NOMO-1 (cell line): ENCODE results near the gene GNAL.

Experiments
- DNase-seq, 2 experiments: peaks; one replicate each; lab custom pipeline; 2025; ENCODE audit not compliant: unreplicated experiment in 2 of 2; lab: John Stamatoyannopoulos, UW

The GNAL gene

DNA sequence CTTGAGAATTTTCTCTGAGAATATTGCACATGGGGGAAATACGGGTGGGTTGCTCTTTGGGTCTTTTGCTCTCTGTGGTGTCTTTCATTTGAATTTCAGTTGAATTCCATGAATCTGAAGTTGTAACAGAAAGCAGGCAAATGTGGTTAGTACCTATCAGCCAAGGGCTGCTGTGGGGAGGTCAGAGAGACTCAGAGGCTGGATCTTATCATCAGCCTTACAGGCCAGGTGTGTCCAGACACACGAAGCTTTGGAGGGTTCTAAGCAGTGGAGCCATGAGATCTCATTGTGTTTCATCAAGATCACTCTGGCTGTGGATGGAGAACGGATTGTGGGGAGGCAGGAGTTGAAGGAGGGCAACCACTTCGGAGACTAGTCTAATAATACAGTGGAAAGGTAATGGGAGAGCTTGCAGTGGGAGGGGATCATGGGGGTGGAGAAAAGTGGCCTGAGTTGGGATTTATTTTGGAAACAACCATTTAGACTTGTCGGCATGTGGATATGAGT, 68.1 kb downstream of the GNAL start:
- no peak for DNase-seq

DNA sequence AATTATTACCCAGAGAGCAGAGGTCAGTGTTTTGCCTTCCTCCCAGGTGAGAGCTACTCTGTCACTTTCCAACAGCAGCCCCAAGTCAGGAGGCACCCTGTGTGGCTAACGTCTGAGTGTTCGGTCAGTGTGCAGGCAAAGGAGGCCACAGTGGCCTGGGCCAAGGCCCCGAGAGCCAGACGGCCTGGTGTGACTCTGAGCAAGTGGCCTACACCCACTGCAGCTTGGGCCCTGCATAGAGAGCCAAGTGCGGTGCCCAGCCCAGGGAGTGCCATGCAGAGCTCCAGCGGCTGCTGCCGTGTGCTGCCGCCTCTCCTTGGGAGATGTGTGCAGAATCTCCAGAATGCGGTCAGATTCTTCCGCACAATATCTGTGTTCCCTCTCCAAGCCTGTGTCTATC, 70.4 kb downstream of the GNAL start:
- no peak for DNase-seq

DNA sequence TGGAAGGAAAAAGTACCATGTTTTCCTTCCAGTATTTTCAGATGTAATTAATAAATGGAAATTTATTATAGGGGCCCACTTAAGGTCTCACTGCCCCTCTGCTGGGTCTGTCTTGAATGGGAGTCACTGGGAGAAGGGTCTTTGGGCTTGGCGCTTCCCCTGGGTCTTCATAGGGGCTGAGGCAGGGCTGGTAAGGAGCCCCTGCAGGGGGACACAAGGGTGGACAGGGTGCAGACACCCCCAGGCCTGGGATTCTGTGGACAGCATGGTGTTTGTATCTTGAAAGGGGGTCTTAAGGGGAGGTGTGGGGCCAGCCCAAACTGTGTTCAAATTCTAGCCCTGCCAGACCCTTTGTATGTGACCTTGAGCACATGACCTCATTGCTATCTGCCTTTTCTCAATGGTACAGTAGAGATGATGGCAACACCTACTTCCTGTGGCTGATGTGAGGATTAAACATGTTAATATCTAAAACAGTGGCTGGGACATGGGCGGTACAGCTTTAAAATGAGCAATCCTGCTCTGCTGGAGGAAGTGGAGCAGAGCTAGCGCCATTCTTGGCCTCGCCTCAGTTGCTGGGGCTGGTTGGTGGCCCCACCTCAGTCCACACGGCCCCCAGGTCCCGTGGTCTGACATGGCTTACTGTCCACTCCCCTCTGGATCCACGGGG, 71.6 kb downstream of the GNAL start:
- DNase-seq, result no peak

DNA sequence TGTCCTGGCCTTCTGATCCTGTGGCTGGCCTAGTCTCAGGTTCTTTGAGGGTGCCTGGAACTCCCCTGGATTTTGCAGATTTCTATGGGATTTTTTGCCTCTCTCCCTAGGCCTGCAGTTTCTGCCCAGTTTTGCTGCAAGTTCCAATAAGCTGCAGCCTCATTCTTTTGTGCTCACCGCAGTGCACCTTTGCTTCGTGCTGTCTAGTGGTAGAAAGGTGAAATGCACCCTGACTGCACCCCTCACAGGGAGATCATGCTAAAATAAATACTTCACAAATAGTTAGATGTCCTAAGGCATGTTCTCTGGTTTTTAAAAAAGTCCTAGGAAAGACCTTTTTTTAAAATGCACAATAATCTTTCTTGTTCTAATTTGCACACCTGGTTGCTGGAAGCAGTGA, 72.5 kb downstream of the GNAL start:
- DNase-seq, result no peak

DNA sequence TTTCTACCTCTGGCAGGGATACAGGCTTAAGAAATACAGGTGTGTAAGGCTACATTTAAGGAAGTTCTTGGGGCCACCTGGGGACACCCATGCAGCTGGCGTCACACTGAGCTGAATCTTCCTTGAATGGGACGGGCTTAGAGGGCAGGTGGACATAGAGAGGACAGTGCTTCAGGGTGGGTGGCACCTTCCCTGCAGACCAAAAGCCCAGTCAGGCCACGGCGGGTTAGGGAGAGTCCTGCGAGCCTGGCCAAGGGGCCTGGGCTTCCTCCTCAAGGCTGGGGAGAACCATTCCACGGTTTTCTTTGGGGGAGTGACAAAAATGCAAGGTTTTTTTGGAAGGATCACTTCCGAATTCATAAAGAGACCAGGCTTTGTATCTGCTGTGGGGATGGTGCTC, 73.4 kb downstream of the GNAL start:
- no peak for DNase-seq

DNA sequence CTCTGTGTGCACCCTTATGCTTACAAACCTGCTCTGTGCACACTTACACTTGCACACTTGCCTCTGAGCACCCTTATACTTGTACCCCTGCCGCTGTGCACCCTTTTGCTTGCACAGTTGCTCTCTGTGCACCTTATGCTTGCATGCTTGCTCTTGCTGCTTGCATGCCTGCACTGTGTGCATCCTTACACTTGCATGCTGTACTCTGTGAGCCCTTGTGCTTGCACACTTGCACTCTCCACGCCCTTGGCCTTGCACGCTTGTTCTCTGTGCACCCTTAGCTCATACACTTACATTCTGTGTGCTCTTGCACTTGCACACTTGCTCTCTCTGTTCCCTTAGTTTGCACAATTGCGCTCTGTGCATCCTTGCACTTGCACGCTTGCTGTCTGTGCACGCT, 78.3 kb downstream of the GNAL start:
- no peak for DNase-seq

DNA sequence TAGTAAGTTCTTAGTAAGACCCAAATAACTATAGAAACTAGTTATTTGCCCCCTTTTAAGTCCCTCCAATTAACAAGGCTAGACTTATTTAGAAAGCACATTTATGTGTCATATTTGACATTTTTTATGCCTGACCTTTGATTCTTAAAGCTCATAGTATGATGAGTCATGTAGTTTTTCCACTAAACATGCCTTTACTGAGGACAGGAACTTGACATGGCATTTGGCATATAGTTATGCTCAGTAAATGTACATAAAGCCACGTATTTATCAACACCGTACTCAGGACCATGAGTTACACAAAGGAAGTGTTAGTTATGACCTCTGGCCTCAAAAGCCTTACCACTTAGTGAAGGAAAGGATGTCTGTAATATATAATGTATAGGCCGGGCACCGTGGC, 78.9 kb downstream of the GNAL start:
- no peak for DNase-seq

DNA sequence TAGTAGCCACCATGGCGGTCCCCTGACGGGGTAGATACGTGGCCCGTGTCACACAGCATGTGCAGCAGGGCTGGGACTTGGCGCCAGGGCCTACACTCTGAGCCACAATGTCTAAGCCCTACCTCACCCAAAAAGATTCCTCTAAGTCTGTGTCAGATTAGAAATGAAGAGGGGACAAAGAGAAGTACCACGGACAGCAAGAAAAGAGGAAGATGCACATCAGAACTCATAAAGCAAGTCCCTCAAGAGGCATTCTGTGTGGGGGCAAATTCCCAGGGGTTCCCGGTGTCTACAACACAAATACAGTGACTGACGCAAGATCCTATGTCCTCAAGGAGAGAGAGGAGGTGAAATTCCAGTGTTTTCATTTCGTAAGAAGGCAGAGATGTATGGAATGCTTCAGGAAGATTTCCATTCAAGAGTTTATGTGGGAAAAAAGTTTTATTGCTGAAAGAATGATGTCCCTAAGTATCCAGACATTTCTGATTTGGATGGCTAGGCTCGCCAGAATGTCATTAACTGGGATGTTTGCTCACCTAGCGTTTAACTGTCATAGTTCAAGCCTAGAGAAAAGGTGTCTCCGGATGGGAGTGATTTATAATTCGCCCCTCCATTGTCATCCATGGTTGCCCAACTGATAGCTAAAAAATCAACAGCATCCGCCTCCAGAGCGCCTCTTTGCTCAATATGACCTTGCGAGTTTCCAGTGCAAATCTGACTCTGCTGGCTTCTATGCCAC, 86.5 kb downstream of the GNAL start:
- no peak for DNase-seq

DNA sequence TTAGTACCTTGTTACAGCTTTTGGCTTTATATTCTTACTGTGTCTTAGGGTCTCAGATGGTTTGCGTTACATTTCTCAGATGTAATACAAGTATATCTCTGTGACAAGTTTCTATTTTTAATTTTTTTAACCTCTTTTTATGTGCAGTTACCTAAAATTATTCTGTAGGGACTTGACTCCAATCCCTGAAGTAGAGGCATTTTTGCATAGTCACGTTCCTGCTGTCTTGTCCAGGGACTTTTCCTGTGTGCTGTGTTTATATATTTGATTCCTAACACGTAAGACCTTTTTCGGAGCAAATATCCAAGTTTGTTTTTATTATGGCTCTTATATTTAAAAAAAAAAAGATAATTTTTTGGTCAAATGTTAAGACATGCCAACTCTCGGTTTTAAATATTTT, 91.0 kb downstream of the GNAL start:
- no peak for DNase-seq

DNA sequence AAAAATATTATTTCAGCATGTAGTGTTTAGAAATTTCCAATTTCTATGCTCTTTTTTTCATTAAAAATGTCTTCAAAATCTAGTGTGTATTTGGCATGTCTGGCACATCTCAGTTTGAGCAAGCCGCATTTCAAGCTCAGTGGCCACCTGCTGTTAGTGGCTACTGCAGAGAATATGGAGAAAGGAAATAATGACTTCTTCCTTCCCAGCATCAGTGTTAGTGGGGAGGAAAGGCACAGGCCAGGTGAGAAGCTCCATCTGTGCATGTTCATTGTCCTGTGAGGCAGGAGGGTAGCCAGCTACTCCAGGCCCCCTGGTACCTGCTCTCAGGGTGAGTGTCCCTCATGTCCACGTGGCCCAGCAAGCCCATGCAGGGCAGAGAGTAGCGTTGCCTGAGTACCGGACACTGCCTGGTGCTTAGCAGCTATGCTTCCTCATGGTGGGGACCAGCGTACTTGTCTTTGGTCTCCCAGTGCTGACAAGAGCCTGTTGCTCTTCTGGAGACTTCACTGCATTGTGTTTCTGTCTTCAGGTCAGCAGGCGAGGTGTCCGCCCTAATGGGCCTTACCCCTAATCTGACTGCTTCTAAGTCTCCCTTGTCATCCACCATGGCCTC, 94.8 kb downstream of the GNAL start:
- no peak for DNase-seq

DNA sequence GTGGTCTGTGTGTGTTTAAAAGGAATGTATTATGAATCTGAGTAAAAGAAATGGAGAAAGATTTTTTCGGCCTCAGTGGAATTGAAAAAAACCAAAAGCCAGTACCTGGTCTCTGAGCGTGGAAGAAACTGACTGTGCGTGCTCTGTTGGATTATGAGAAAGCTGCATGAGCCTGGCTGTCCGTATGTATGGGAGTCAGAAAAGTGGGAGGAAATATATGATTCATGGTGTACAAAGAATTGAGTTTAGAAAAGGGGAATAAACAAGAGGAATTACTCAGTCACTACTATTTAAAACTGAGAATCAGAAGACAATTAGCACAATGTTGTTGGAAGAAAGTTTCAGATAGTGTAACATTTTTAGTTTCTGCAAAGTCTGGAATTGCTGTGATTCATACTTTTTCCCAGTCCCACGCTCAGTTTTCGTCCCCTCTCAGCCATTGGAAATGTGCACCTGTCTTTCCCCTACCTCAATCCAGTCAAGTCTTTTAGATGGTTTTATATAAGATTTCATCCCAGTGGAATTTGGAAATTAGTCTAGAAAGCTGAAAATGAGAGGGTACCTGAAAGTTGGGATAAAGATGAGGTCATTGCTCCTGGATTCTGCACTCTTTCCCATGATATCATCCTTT, 95.7 kb downstream of the GNAL start:
- no peak for DNase-seq

DNA sequence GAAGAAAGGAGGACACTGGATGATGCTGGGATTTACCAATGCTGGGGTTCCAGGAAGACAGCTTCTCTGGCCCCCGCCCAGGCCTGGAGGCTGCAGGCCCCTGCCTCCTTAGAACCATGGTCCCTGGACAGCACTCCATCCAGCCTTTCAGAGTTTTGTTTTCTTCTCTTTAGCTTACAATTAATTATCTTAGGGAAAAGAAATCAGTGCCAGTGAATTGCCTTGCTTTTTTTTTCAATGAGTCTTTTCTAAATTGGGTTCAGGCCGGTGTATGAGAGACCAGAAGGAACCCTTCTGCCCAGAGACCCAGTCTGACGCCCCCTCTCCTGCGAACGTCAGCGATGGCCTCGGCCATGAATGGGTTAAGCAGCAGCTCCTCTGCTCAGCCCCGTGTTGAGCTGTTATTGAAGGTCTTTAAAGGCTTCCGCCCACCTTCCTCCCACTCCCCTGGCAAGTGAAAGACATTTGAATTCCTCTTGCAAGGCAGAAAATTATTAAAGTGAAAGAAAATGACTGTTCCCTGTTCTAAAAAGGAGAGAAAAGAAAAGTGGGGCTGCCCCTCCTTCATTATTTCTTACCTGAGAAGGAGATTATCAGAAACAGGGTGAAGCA, 96.5 kb downstream of the GNAL start:
- no peak for DNase-seq

DNA sequence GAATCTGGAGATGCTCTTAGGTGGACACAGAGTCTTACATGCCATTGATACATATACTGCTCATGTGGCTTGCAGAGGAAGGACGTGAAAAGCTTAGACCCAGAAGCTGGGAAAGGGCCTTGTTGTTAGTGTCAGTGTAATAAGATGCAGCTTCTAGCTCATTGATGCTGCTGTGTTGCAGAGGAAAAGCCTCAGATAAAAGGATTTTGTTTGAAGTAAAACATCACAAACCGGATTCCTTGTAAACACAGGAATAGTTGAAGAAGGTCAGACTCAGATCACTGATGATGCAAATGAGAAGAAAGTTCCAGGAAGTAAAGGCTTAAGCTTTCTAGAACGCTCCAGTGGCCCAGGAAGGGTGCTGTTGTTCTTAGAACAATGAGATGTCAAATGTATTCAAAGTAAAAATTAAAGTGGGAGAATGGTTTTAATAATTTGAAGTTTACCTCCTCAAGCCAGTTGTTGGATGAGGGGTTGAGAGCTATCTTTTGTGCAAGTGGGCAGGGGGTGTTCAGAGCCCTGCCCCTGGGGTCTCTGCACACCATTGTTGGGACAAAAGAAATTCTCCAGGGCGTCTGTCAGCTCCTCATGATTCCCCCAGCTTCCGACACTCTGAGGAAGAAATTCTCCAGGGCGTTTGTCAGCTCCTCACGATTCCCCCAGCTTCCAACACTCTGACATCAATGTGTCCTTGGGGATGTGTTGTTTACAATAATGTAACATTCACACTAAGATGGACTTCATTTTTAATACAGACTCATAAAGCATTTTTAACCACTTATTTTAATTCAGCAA, 100.8 kb downstream of the GNAL start:
- DNase-seq, result no peak

DNA sequence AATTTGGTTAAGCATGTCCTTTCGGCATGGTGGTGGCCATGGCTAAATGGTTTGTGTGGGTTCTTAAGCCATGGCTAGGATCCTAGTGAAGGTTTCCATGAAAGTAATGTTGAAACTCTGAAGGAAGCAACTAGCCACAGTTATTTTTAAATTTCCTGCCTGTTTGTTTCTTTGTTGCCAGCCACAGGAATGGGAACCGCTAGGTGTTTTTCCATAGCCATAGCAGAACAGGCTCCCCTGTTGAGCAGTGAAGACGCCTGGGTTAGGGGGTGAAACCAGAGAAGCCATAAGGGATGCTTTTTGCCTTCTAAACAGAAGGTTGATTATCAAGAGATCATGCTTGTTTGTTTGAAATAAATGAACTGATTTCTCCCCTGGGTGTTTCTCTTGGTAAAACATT, 102.1 kb downstream of the GNAL start:
- DNase-seq, result no peak

DNA sequence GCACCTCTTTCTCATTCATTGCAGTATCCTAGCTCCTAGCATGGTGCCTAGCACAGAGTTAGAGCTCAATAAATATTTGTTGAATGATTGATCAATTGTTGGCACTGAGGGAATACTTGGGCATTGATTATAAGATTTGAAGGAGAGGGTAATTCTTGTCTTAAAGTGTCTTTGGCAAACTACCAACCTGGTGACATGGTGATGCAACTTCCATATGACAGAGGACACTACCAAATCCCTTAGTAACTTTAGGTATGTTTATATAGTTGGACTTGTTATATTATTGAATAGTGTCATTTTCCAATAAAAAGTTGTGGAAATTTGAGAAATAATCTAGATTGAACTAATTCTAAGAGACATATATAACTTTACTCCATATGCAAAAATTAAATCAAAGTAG, 103.6 kb downstream of the GNAL start:
- DNase-seq, result no peak

DNA sequence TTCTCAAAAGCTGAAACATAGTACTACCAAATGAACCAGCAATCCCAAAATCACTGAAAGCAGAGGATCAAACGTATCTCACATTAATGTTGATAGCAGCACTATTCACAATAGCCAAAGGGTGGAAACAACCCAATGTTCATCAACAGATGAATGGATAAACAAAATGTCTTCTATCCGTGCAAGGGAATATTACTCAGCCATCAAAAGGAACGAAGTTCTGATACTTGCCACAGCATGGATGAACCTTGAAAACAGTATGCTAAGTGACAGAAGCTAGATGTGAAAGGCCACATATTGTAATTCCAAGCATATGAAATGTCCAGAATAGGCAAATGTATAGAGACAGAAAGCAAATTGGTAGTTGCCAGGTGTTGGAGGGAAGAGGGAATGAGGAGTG, 105.1 kb downstream of the GNAL start:
- no peak for DNase-seq

DNA sequence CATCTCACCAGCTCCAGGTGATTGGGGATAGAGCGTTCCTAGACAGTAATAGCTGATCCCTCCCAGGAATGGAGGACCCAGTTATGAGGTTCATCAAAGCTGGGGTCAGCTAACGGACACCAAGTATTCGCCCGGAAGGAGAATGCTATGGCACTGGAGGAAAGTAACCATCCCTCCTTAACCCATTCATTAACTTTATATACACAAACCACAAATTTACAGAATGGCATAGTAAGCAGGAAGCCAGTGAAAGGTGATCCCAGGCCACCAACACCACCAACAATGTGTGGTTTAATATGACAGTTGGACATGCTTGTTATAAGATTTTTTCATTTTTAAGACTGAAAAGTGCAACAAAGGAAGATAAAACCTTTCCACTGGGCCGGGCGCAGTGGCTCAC, 106.9 kb downstream of the GNAL start:
- no peak for DNase-seq

DNA sequence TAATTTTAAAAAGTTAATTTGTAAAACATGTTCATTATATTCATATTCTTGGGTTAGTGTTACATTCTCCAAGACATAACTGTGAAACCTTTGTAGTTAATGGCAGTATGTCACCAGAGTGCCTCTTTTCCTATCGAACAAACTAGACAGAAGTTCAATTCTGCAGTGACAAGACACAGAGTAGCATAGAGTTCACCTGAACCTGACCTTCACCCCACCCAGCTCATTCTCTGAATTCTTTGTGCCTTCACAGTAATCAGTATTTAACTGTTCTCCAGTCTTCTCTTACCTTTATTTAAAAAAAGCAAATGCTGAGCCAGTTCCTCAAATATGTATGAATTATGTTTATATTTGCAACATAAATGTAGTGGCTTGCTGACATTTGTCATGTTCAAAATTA, 109.2 kb downstream of the GNAL start:
- no peak for DNase-seq

DNA sequence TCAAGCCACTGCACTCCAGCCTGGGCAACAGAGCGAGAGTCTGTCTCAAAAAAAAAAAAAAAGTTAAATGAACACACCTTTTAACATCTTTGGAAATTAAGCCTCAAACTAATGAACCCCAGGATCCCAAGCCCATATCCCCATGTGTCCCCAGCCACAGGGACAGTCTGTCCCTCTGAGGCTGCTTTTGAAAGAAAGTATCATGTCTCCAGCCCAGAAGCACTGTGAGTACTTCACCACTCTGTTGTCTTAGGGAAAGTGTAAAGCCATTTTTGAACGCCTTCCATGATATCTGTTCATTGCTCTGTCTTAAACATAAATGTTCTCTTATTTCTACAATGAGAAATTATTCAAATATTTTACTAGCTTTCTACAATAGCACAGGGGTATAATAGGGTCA, 110.0 kb downstream of the GNAL start:
- DNase-seq, result no peak

DNA sequence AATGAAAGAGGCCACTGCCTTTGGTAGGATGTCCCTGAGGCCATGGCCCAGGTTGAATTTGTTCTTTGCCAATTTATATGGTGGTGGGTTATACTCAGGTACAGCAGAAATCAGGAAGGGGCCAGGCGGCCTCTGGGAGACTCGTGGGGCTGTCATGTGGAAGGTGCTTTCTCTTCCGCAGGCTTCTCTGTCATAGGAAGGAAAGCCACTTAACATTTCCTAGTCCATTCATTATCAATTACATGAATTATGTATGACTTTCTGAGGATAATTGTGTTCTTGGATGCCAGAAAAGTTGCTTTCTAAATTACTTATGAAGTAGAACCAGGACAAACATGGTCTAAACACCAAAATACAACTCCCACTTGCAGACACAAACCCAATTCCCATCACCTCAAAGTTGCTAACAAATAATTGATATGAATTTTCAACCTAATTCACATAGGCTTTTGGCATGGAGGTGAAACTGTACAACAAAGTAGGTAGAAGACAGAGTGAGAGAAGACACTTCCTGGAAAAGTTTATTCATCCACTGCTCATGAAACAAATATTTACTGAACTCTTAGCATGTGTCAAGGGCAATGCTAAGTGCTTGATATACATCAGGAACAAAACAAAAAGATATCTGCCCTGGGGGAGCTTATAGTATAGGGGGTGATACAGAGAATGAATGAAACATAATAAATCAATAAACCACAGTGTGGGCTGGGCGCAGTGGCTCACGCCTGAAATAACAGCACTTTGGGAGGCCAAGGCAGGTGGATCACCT, 111.7 kb downstream of the GNAL start:
- DNase-seq, result no peak
